Activated T-helper 1 cell treated with anti-CD3 and anti-CD28 coated beads, Interleukin-2, amount 50 U/mL, for 16 hours (primary cell): ENCODE measurements around the gene KCTD17.
A peak's percentile ranks its signal among the peaks of the same experiment; 100 is the strongest.

Experiments used
- DNase-seq, 2 donors: peaks; one replicate each; pipeline ENCODE4 v3.0.0-alpha.2; 2020; ENCODE audit warnings: low read depth in 1 of 2, low spot score in 1 of 2

The KCTD17 gene

DNA sequence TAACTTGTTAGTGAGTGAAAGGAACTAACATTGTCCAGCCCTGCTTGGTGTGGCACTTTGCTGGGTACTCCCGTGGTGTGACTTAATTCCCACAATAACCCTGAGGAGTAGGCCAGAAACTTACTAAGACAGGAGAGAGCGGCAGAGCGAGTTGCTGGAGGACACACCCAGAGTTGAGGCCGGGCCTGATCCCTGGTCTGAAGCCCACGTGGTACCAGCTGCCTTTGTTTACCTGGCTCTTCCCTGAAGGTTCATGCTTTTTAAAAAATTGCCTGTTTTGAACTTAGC is 31.4 kb upstream of the KCTD17 start:
- DNase-seq: no peak

DNA sequence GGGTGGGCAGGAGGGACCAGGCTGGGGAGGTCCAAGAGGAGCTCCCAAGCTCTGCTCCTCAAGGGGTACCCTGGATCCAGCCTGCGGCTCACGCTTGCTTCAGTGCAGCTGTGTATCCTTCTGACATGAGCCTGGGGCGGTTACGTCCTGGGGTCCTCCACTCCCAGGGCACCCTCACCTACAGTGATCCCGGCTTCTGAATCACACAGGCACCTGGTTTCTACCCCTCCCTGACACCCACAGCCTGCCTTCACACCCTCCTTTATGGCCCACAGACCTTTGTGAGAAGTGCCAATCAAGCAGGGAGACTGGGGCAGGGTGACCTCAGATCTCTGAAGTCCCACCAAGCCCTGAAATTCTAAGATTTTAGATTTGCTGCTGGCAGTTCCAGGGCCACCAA is 30.5 kb upstream of the KCTD17 start:
- DNase-seq: no peak

DNA sequence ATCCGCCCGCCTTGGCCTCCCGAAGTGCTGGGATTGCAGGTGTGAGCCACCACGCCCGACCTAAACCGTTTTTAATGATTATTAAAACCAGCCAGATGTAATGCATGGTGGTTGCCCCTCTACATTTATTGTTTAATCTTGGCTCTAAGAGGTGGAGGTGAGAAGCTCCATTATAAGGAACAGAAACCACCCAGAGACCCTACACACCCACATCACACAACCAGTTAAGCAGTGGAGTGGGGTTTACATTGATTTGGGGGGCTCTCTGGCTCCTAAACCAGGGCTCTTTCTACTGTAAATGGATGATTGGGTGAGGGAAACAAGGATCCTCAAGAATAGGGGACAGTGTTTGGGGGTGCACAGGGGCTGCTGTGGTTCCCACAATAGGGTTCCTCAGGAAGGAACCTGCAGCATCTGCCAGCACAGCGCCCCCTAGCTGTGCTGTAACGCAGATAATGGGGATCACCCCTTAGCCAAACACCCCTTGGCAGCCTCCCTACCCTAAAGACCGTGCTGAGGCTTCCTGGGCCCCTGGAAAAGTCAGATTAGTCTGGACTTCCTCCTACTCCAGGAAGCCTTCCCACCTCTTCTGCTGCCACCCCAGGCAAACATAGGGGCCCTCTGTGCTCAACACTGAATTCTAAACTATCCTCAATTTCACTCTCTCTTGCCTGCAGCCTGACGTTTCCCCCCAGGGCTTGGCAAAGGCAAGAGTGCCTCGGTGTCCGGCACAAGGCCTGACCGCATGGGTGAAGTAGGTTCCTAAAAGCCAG is 29.6 kb upstream of the KCTD17 start:
- peak; percentile 22 to 24 for DNase-seq

DNA sequence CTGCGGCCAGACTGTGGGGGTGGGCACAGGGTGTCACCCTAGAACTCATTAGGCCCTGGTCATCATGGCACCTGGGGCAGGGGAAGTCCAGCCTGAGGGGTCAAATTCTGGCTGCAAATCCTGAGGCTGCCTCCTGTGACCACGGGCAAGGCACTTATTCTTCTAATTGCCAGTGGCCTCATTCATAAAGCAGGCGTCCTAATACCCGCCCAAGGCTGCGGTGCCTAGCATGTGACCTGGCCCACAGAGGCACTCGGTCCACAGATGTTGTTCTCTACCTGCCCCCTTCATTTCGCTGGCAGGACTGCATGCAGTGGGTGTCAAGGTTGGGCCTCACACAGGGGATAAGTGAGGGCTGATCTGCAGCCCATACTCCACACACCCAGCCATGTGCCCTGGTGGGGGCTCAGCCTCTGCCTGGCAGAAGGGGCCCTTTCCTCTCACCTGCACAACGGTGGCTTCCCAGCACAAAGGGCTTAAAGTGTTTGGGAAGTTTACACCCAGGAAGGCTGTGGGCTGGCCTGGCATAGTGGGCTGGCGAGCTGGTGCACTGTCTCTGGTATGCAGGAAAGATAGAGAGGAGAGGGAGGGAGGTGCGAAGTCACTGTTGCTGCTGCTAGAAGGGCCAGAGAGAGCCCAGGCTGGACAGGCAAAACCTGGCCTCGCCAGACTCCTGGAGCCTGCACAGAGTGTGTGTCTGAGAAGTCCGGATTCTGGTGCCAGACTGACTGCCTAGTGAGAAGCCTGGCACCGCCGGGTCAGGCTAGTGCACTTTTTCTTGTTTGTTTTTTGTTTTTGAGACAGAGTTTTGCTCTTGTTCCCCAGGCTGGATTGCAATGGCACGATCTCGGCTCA is 28.8 kb upstream of the KCTD17 start:
- no peak for DNase-seq

DNA sequence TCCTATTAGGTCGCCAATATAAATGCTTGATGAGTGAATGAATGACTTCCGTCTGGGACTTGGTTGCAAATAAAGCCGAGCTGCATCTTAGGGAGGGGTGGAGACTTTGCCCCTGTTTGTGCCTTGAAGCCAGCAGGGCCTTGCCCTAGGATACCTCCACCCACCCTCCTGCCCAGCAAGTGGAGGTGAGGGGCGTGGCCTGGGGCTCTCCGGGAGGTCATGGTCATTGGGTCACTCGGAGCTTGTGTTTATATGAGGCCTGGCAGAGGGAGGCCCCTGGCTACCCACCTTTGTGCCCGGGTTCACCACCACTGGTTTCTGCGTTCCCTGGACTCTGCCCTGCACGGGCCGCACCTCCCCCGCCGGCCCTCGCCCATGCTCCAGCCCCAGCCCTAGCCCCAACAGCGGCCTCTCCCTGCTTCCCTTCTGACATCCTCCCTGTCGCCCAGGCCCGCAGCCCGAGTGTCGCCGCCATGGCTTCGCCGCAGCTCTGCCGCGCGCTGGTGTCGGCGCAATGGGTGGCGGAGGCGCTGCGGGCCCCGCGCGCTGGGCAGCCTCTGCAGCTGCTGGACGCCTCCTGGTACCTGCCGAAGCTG is 27.7 kb upstream of the KCTD17 start:
- DNase-seq: no peak

DNA sequence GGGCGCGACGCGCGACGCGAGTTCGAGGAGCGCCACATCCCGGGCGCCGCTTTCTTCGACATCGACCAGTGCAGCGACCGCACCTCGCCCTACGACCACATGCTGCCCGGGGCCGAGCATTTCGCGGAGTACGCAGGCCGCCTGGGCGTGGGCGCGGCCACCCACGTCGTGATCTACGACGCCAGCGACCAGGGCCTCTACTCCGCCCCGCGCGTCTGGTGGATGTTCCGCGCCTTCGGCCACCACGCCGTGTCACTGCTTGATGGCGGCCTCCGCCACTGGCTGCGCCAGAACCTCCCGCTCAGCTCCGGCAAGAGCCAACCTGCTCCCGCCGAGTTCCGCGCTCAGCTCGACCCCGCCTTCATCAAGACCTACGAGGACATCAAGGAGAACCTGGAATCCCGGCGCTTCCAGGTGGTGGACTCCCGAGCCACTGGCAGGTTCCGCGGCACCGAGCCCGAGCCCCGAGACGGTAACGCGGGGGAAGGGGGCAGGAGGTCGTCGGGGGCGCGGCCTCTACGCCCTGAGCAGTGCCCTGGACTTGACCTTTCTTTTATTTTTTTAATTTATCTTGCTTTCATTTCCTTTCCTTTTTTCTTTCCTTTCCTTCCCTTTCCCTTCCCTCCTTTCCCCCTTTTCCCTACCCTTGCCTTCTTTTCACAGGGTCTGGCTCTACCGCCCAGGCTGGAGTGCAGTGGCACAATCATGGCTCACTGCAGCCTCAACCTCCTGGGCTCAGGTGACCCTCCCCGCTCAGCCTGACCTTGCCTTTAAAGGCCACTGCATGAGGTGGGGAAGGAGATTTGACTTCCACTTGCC is 27.0 kb upstream of the KCTD17 start:
- no peak for DNase-seq

DNA sequence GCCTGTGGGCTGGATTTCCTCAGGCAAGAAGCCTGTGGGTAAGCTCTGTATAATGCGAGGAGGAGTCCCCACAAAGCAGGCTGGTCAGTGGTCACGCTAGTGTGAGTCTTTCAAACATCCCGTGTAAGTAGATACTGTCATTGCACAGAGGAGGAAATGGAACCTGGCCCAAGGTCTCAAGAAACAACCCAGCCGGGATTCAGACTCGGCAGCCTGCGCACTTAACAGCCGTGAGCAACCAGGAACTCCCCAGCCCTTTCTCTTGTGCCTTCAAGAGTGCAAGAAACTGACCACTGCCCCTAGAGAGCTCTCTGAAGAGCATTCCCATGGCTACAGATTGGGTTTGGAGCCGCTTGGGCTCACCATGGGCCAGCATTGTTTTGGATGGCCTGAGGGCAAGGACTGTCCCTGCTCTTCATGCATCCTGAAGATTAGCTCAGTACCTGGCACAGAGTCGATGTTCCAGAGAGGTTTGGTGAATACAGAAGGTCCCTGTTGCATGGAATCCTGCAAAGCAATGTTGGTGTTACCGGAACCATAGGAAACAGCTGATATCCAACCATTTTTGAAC is 26.0 kb upstream of the KCTD17 start:
- DNase-seq: no peak

DNA sequence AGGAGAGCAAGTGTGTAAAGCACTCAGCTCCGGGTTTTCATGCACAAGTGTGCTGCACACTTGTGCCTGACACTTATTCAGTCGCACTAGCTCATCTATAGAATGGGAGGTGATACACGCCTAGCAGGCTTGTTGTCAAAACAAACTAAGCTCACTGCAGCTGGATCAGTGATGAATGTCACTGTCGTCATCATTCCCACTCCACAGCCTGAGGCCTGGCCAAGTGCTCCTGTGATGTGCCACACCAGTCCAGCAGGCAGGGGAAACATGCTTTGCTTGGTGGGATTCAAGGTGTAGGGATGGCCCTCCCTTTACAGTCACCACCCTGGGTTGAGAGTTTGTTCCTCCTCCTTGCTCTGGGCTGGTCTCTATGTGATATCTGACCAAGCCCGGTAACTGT is 25.2 kb upstream of the KCTD17 start:
- DNase-seq: no peak

DNA sequence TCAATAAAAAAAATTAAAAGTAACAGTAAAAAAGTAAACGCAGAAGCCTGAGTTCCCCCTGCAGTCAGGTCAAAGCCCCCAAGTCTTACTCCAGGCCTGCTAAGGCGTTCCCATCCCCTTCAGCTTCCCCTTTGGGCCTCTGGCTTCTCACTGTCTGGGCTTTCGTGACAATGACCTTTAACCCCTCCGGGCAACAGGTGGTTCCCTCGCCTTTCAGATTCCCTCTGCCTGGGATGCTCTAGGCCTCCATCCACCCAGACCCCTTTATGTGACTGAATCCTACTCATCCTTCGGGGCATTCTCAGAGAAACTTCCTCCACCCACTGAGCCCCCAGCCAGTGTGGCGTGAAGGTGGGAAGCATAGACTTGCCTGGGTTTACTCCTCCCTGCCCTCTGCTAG is 24.0 kb upstream of the KCTD17 start:
- DNase-seq: no peak

DNA sequence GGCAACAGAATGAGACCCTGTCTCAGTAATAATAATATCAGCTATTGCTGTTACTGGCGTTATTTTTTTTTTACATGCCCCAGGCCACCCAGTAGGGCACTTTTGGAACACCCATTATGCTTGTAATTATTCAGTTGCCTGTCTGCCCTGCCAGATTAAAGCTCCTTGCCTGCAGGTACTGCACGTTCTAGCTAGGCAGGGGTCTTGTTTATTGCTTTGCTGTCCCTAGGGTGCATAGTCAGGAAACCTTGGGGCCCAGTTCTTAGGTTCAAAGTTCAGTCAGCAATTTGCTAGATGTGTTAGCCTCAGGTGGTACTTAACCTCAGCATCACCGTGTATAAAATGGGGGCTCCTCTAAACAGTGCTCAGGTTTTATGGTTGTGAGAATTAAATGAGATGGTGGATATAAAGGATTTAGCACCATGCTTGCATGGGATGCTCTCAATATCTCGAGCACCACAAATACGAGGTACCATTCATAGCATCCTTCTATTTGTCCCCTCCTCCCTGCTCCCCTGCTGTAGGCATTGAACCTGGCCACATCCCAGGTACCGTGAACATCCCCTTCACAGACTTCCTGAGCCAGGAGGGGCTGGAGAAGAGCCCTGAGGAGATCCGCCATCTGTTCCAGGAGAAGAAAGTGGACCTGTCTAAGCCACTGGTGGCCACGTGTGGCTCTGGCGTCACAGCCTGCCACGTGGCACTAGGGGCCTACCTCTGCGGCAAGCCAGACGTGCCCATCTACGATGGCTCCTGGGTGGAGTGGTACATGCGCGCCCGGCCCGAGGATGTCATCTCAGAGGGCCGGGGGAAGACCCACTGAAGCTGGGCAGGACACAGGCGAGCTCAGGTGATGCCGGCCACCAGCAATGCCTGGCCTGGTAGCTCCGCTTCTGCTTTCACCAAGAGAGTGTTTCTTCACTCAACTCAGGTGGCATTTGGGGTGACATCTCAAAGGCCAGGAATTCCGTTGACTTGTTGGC is 22.6 kb upstream of the KCTD17 start:
- DNase-seq: no peak

DNA sequence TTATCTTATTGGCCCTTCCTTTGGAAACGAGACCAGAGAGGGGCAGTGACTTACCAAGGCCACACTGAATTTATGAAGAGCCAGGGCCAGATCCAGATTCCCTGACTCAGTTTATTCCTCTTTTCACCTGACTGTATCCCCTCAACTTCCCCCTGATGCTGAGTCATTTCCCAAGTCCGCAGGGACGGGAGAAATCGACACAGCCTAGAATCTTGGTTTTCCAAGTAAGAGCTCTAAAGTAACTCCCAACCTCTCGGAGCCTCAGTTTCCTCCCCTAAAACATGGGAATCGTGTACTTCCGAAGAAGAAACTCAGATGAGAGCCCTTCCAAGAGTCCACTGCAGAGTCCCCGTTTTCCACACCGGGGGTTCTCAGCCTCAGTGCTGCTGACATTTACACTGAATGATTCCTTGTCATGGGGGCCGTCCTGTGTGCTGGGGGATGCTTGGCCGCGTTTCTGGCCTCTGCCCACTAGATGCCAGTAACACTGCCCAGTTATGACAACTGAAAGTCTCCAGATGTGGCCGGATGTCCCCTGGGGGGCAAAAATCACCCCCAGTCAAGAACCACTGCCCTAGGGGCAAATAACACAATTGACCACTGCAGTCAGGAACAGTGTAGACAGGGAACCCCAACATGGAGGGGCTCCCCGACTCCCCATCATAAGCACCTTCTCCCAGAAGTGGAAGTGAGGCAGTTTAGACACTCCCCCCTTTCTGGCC is 20.8 kb upstream of the KCTD17 start:
- DNase-seq: no peak

DNA sequence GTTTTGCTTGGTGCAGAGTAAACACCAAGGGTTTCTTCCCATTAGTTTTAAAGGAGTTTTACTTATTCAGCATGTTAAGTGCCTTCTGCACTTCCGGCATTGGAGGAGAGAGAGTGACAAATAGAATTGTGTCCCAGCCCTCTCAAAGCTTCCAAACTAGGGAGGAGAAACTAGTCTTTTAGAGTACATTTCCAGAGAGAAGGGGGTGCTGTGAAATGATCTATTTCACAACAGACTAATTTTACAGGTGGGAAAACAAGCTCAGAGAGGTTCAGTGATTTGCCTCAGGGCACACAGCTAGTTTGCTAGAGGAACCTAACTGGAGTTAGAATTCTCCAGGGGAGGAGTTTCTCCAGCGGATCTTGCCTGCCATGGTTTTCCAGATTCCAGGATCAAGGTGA is 19.4 kb upstream of the KCTD17 start:
- no peak for DNase-seq

DNA sequence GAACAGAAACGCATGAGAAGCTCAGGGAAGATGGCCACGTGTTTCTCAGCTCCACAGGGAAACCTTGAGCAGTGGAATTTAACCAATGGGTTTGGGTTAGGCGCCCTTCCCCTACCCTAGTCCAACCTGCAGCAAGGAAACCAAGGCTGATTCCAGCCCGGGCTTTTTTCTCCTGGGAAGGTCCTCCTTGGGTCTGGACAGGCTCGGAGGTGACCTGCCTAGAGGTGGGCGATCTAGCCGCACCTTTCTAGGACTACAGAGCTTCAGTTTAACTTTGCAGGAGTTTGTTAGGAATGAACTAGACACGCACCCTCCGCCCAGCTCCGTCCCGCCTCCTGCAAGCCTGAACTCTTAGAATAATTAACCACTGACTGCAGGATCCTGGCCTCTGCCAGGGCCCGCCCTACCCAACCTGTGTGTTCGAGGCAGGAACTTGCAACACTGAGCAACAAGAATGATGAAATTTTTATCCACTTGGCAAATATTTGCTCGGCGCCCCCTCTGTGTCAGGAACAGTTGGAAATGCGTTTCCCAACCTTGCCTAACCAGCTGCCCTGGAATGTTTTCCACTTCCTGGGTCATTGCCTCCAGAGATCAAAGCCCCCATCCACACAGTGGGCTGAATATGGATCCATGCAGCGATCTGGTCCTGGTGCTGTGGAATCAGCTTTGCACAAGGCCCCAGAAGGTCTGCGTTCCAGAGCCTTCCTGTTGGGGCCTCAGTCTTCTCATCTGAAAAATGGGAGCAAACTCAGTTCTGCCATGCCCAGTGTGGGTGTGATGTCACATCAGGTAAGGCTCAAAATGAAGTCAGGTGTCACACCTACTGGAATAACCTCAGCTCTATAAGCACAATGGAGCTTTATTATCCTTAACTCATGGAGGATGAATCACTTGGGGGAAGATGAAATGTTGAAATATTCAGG is 18.7 kb upstream of the KCTD17 start:
- DNase-seq: no peak

DNA sequence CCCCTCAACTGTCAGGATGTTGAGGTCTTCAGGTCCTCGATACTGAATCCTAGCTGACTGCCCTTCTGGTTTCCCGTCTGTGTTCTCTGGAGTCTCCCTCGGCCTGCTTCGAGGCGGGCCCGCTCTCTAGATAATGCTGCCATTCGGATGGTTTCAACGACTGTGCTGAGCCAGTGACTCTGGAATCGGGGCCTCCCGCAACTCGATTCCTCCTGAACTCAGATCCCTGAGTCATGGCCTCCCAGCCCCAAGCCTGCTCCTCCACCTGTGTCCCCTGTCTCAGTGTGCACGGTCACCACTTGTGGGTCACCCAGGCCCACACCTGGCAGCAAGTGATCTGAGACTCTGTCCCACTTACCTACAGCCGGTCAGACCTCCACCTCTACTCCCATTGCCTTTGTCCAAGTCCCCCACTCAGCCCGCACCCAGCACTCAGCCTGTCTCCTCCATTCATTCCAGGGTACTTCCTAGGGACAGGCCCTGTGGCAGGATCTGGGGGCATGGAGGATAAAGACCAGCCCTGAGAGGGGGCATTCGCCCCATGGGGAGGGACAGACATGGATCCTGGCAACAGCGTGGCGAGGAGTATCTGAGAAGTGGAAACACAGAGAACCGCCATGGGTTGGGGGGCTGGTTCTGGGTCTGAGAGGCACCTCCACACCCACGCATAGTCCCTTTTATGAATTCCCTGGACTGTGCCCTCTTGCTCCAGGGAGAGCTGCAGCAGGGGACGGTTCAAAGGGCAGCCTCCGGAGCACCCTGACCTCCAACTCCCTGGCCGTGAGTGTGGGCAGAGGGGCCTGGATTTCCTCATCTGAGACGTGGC is 17.7 kb upstream of the KCTD17 start:
- no peak for DNase-seq

DNA sequence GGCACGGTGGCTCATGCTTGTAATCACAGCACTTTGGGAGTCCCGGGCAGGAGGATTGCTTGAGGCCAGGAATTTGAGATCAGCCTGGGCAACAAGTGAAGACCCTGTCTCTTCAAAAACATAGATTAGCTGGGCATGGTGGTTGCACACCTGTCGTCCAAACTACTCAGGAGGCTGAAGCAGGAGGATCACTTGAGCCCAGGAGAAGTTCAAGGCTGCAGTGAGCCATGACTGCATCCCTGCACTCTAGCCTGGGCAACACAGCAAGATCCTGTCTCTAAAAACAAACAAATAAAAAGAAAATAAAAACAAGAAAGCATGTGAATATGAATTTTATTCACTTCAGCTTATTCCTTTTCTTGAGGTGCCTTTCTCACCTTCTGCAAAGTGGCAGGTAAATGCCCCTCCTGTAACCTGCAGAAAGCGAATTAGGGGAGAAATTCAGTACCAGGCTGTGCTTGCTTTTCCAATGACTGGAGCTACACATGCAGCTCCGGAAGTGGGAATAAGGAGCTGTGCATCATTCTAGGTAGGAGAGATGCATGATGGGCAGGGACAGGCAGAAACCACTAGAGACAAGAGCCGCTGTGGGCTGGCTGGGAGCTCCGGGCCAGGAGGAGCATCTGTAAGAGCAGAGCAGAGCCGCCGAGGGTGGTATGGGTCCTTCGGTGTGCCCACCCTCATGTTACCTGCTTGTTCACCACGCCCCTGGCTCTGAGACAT is 14.7 kb upstream of the KCTD17 start:
- DNase-seq: no peak

DNA sequence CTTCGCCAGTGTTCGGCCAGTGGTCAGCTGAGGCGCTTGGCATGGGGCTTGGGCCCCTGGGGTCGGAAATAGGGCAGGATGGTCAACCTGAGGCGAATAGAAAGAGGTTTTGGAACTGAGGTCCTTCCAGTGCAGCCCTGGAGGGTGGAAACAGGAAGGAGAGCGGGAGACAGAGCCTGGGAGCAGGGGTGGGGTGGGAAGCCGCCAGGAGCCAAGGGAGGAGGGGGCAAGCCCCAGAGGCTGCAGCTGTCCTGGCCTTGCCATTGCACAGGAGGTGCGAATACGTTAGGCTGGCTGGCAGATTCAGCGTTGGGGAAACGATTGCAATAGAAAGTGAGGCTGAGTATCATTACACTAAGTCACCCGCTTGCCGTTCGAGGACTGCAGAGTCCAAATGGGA is 13.9 kb upstream of the KCTD17 start:
- no peak for DNase-seq

DNA sequence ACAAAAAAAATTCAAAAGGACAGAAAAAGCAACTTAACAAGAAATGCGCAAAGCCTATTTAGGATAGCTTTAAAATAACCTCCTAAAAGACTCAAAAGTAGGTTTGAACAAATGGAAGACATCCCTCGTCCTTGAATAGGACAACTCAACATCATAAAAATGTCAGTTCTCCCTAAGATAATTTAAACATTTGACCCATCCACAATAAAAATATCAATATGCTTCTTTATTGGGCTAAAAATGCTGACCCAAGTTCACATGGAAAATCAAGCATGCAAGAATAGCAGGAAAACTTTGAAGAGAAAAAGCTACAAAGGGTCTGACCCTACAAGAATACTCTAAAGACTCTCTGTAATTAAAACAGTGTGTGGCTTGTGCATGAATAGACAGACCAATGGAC is 12.1 kb upstream of the KCTD17 start:
- no peak for DNase-seq
